ENCODE results near the gene GJD4.

DNA sequence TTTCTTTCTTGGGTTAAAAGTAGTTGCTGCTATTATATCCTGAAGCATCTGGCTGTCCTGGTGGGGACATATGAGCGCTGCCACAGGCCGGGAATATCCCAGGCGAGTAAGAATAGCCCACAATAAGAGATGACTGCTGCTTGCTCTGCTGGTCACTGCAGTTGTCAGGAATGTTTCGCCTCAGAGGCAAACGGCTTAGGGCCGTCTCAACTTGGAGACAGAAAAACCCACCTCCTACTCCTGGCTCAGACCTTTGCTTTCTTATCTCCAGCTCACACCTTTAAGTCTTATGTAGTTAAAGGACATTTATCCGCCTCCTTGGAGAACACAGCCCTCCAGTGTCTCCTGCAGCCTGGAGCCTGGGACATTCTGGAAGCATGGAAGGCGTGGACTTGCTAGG is at the start of gene GJD4:
- no peak for TF ChIP-seq POLR2A (IDR thresholded peaks at IDR 0.05)
- TF ChIP-seq, protein P1, sequence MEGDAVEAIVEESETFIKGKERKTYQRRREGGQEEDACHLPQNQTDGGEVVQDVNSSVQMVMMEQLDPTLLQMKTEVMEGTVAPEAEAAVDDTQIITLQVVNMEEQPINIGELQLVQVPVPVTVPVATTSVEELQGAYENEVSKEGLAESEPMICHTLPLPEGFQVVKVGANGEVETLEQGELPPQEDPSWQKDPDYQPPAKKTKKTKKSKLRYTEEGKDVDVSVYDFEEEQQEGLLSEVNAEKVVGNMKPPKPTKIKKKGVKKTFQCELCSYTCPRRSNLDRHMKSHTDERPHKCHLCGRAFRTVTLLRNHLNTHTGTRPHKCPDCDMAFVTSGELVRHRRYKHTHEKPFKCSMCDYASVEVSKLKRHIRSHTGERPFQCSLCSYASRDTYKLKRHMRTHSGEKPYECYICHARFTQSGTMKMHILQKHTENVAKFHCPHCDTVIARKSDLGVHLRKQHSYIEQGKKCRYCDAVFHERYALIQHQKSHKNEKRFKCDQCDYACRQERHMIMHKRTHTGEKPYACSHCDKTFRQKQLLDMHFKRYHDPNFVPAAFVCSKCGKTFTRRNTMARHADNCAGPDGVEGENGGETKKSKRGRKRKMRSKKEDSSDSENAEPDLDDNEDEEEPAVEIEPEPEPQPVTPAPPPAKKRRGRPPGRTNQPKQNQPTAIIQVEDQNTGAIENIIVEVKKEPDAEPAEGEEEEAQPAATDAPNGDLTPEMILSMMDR (IDR thresholded peaks at IDR 0.05 in 8 of 11, conservative IDR thresholded peaks at IDR 0.05 in 3 of 11) = no peak
- no peak for TF ChIP-seq POLR2AphosphoS5 (IDR thresholded peaks at IDR 0.05)
